ENCODE data around the gene SPAM1.

- TF ChIP-seq POLR2A (IDR thresholded peaks at IDR 0.05): no peak
- TF ChIP-seq CTCF (IDR thresholded peaks at IDR 0.05): no peak
- TF ChIP-seq POLR2AphosphoS5 (IDR thresholded peaks at IDR 0.05): no peak
Measured at GRCh38 chr7:123998921-123999320, 73.9 kb downstream of the SPAM1 start.
